HUES48 (cell line): ENCODE results near the gene RPS6KA2.
"Not testable (repeated sequence)": the region's sequence is repeated elsewhere in the genome, so short reads cannot be mapped to it uniquely, and the experiment has no call there.

Experiments used
- H3K27ac ChIP-seq: one replicate; pipeline ENCODE4 v1.7.0; 2013; ENCODE audit warnings: low read depth, low read length, inconsistent platforms
- H3K27me3 ChIP-seq: 2 replicates; pipeline ENCODE4 v1.6.1; 2013; ENCODE audit warnings: mild to moderate bottlenecking, low read length; ENCODE audit not compliant: control insufficient read depth, insufficient read depth
- H3K36me3 ChIP-seq: 2 replicates; pipeline ENCODE4 v1.6.1; 2013; ENCODE audit warnings: low read length; ENCODE audit not compliant: control insufficient read depth, insufficient read depth
- H3K4me1 ChIP-seq: 2 replicates; pipeline ENCODE4 v1.6.1; 2013; ENCODE audit warnings: mild to moderate bottlenecking, low read length; ENCODE audit not compliant: control insufficient read depth, insufficient read depth
- H3K4me3 ChIP-seq: 2 replicates; pipeline ENCODE4 v1.5.1; 2013; ENCODE audit warnings: mild to moderate bottlenecking, low read depth, low read length
- H3K9ac ChIP-seq: 2 replicates; pipeline ENCODE4 v1.6.1; 2013; ENCODE audit warnings: mild to moderate bottlenecking, low read depth, low read length, moderate library complexity
- H3K9me3 ChIP-seq: 2 replicates; pipeline ENCODE4 v1.6.1; 2013; ENCODE audit warnings: low read length; ENCODE audit not compliant: control insufficient read depth, insufficient read depth

Gene RPS6KA2

GRCh38 chr6:166589337-166589731, 37.7 kb downstream of the RPS6KA2 start:
- H3K4me1 ChIP-seq: peaks cover 10% of the 10 kb centered on the region
- no peaks in the 10 kb centered on the region for H3K9me3 ChIP-seq
- no peaks in the 10 kb centered on the region for H3K36me3 ChIP-seq
- H3K27me3 ChIP-seq: no peaks in the 10 kb centered on the region
- H3K9ac ChIP-seq: no peak overlapping the region
- H3K4me3 ChIP-seq: no peak overlapping the region
- H3K27ac ChIP-seq: no peak overlapping the region

- Histone ChIP-seq H3K27me3 (no peaks in the 10 kb centered on the region), H3K4me1 (peaks cover 10% of the 10 kb centered on the region), H3K36me3 (no peaks in the 10 kb centered on the region), H3K4me3 (no peak overlapping the region), H3K9ac (no peak overlapping the region), H3K9me3 (no peaks in the 10 kb centered on the region), H3K27ac (no peak overlapping the region)
Observed at GRCh38 chr6:166588691-166589336, 38.2 kb downstream of the RPS6KA2 start.

- Histone ChIP-seq H3K9me3 (no peaks in the 10 kb centered on the region), H3K27me3 (no peaks in the 10 kb centered on the region), H3K4me1 (peaks cover 10% of the 10 kb centered on the region), H3K27ac (no peak overlapping the region), H3K4me3 (no peak overlapping the region), H3K9ac (no peak overlapping the region), H3K36me3 (no peaks in the 10 kb centered on the region)
Observed at GRCh38 chr6:166587631-166588413, 39.2 kb downstream of the RPS6KA2 start.

GRCh38 chr6:166586424-166587156, 40.5 kb downstream of the RPS6KA2 start, which contains the start of gene RAMACL:
Gene RAMACL, minus strand, starts transcription at chr6:166586678. Its CDS starts 201 bp downstream, at chr6:166586477.
- Histone ChIP-seq H3K9me3 (no peaks in the 10 kb centered on the region), H3K27ac (no peak within 1 kb of the TSS), H3K27me3 (no peaks in the 10 kb centered on the region), H3K4me1 (peaks cover 10% of the 10 kb centered on the region), H3K36me3 (no peaks in the 10 kb centered on the region), H3K9ac (no peak within 1 kb of the TSS), H3K4me3 (no peak within 1 kb of the TSS)

GRCh38 chr6:166584853-166585429, 42.1 kb downstream of the RPS6KA2 start:
- no peaks in the 10 kb centered on the region for H3K9me3 ChIP-seq
- no peaks in the 10 kb centered on the region for H3K36me3 ChIP-seq
- peaks cover 10% of the 10 kb centered on the region for H3K4me1 ChIP-seq
- no peaks in the 10 kb centered on the region for H3K27me3 ChIP-seq
- no peak overlapping the region for H3K27ac ChIP-seq
- no peak overlapping the region for H3K4me3 ChIP-seq
- no peak overlapping the region for H3K9ac ChIP-seq

- Histone ChIP-seq H3K9me3 (no peaks in the 10 kb centered on the region), H3K4me1 (peaks cover 5% of the 10 kb centered on the region), H3K4me3 (no peak overlapping the region), H3K9ac (no peak overlapping the region), H3K36me3 (no peaks in the 10 kb centered on the region), H3K27me3 (no peaks in the 10 kb centered on the region), H3K27ac (no peak overlapping the region)
Observed at GRCh38 chr6:166584155-166584554, 42.9 kb downstream of the RPS6KA2 start.

- Histone ChIP-seq H3K9me3 (no peaks in the 10 kb centered on the region), H3K27ac (no peak overlapping the region), H3K9ac (no peak overlapping the region), H3K4me1 (no peaks in the 10 kb centered on the region), H3K4me3 (no peak overlapping the region), H3K27me3 (no peaks in the 10 kb centered on the region), H3K36me3 (no peaks in the 10 kb centered on the region)
Observed at GRCh38 chr6:166583230-166583965, 43.7 kb downstream of the RPS6KA2 start.

- Histone ChIP-seq H3K9me3 (no peaks in the 10 kb centered on the region), H3K27ac (no peak overlapping the region), H3K36me3 (no peaks in the 10 kb centered on the region), H3K4me3 (no peak overlapping the region), H3K9ac (no peak overlapping the region), H3K27me3 (no peaks in the 10 kb centered on the region), H3K4me1 (no peaks in the 10 kb centered on the region)
Observed at GRCh38 chr6:166582258-166582657, 44.8 kb downstream of the RPS6KA2 start.

GRCh38 chr6:166581801-166582200, 45.2 kb downstream of the RPS6KA2 start:
- not testable (repeated sequence) for H3K9ac ChIP-seq, H3K36me3 ChIP-seq, H3K27ac ChIP-seq, H3K4me3 ChIP-seq, H3K9me3 ChIP-seq, H3K4me1 ChIP-seq, H3K27me3 ChIP-seq

GRCh38 chr6:166581091-166581511, 46.0 kb downstream of the RPS6KA2 start:
- no peak overlapping the region for H3K9ac ChIP-seq
- no peak overlapping the region for H3K27ac ChIP-seq
- H3K36me3 ChIP-seq: no peaks in the 10 kb centered on the region
- H3K9me3 ChIP-seq: no peaks in the 10 kb centered on the region
- no peaks in the 10 kb centered on the region for H3K27me3 ChIP-seq
- no peak overlapping the region for H3K4me3 ChIP-seq
- no peaks in the 10 kb centered on the region for H3K4me1 ChIP-seq
